Chondrocyte (in vitro differentiated cells): Measurements from ENCODE around the gene PRPF19. TPM values are rescaled to one million over a fixed set of nuclear protein-coding genes. Genes with fewer than 3 reads are reported as not detected.

Experiments used
- DNase-seq: peaks from one replicate; pipeline ENCODE4 v3.0.0; 2021; ENCODE audit warnings: mixed read lengths, low spot score
- H3K27ac Mint-ChIP-seq: one replicate; pipeline ENCODE4 v1.8.0; 2021; ENCODE audit warnings: mild to moderate bottlenecking, moderate library complexity, mixed read lengths; ENCODE audit not compliant: unreplicated experiment
- H3K27me3 Mint-ChIP-seq: 2 replicates; pipeline ENCODE4 v1.8.0; 2021; ENCODE audit warnings: low read depth, mixed read lengths
- H3K36me3 Mint-ChIP-seq: 2 replicates; pipeline ENCODE4 v1.8.0; 2021; ENCODE audit warnings: low read depth, mixed read lengths
- H3K4me1 Mint-ChIP-seq: 2 replicates; pipeline ENCODE4 v1.8.0; 2021; ENCODE audit warnings: low read depth, mild to moderate bottlenecking, mixed read lengths
- H3K4me3 Mint-ChIP-seq: one replicate; pipeline ENCODE4 v1.8.0; 2021; ENCODE audit warnings: mild to moderate bottlenecking, moderate library complexity, mixed read lengths; ENCODE audit not compliant: unreplicated experiment
- H3K9me3 Mint-ChIP-seq: 2 replicates; pipeline ENCODE4 v1.8.0; 2021; ENCODE audit warnings: low read depth, mixed read lengths
- CTCF ChIP-seq: fragments of 200-600 bp; sonication (generic); IDR thresholded peaks from 2 replicates; pipeline ENCODE4 v1.5.0; 2021; ENCODE audit warnings: antibody characterized with exemption, mild to moderate bottlenecking, moderate library complexity
- total RNA-seq: library from RNA; stranded (reverse); gene quantifications from 3 replicates; pipeline ENCODE4 v1.2.1, GENCODE V29; 2021

PRPF19 gene
- total RNA-seq, 1 donor from 2014 or later, result 51.3 TPM

DNA sequence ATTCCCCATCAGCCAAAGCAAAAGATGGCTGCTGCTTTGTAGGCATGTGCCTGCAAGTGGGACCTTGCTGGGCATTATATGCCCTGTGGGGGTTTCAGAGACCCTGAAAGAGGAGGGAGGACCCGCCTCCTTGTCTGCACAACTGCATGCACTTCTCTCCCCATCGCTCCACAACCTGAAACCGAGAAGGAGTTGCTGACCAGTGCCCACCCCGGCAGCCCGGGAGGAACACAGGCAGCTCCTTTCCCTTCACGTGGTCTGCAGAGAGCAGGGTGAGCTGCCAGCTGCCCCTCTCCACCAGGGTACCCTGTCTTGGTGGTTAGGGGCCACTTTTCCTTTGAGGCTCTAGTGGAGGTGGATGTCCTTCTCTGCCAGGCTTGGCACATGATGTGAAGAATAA is 16.5 kb upstream of the PRPF19 start:
- peaks cover 23% of the 10 kb centered on the region for H3K4me1 Mint-ChIP-seq
- H3K27me3 Mint-ChIP-seq, result no peaks in the 10 kb centered on the region
- H3K27ac Mint-ChIP-seq, result no peak overlapping the region
- peak; percentile 68 for DNase-seq
- H3K4me3 Mint-ChIP-seq, result no peak overlapping the region
- no peaks in the 10 kb centered on the region for H3K9me3 Mint-ChIP-seq
- peaks cover 12% of the 10 kb centered on the region for H3K36me3 Mint-ChIP-seq
- TF ChIP-seq CTCF, result no peak

GRCh38 chr11:60921777-60922335 is 15.5 kb upstream of the PRPF19 start:
- peak; percentile 81 for DNase-seq
- Mint-ChIP-seq H3K27me3 (no peaks in the 10 kb centered on the region), H3K4me3 (no peak overlapping the region), H3K4me1 (peaks cover 27% of the 10 kb centered on the region), H3K27ac (no peak overlapping the region), H3K9me3 (no peaks in the 10 kb centered on the region), H3K36me3 (peaks cover 12% of the 10 kb centered on the region)
- no peak for TF ChIP-seq CTCF

GRCh38 chr11:60921259-60921658 is 14.9 kb upstream of the PRPF19 start:
- H3K36me3 Mint-ChIP-seq, result peaks cover 12% of the 10 kb centered on the region
- no peak for TF ChIP-seq CTCF
- H3K27ac Mint-ChIP-seq, result no peak overlapping the region
- H3K9me3 Mint-ChIP-seq, result no peaks in the 10 kb centered on the region
- no peaks in the 10 kb centered on the region for H3K27me3 Mint-ChIP-seq
- H3K4me3 Mint-ChIP-seq, result no peak overlapping the region
- no peak for DNase-seq
- H3K4me1 Mint-ChIP-seq, result peaks cover 27% of the 10 kb centered on the region

- Mint-ChIP-seq H3K9me3 (no peaks in the 10 kb centered on the region), H3K4me3 (no peak overlapping the region), H3K27me3 (no peaks in the 10 kb centered on the region), H3K4me1 (peaks cover 30% of the 10 kb centered on the region), H3K27ac (no peak overlapping the region), H3K36me3 (peaks cover 12% of the 10 kb centered on the region)
- DNase-seq, result no peak
- no peak for TF ChIP-seq CTCF
These were observed 13.6 kb upstream of the PRPF19 start for GRCh38 chr11:60919956-60920355.

DNA sequence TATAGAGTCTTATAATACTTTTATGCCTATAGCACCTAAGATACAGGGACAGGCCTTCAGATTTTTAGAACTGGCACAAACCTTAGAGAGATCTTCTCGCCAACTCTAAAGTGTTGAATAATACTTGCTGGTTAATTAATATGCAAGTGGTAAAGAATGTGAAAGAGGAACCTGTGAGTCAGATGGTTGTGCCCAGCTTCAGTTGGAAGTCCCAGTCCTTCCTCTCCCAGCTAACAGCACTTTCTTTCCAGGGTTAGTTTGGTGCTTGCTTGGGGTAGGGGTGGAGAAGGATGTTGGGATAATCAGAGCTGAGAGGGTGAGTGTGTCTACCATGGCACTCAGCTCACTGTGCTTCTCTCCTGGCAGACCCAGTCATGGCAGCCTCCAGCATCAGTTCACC is 12.9 kb upstream of the PRPF19 start:
- TF ChIP-seq CTCF, result no peak
- Mint-ChIP-seq H3K9me3 (no peaks in the 10 kb centered on the region), H3K27me3 (no peaks in the 10 kb centered on the region)

More for the DNA sequence above, 12.9 kb upstream of the PRPF19 start:
- no peak overlapping the region for H3K4me3 Mint-ChIP-seq
- DNase-seq, result no peak
- H3K4me1 Mint-ChIP-seq, result peaks cover 32% of the 10 kb centered on the region
- no peak overlapping the region for H3K27ac Mint-ChIP-seq
- peaks cover 12% of the 10 kb centered on the region for H3K36me3 Mint-ChIP-seq
